Measurements from ENCODE around the gene SWI5.

Gene SWI5

GRCh38 chr9:128279088-128280073 is 3.3 kb downstream of the SWI5 start:
- DNase-seq (ENCODE audit: low read depth): peak; percentile 69

GRCh38 chr9:128280084-128280622 is 4.1 kb downstream of the SWI5 start:
- peak; percentile 91 for DNase-seq (ENCODE audit: low read depth)

- DNase-seq (ENCODE audit: low read depth): peak; percentile 52
Measured at GRCh38 chr9:128282500-128282899, 6.4 kb downstream of the SWI5 start.

GRCh38 chr9:128285033-128285784 is 9.1 kb downstream of the SWI5 start:
- no peak for DNase-seq (ENCODE audit: low read depth)

GRCh38 chr9:128286440-128286839 is 10.4 kb downstream of the SWI5 start:
- DNase-seq (ENCODE audit: low read depth): no peak

- DNase-seq (ENCODE audit: low read depth): no peak
Measured at GRCh38 chr9:128288273-128289004, 12.4 kb downstream of the SWI5 start.

GRCh38 chr9:128292009-128292408 is 15.9 kb downstream of the SWI5 start:
- DNase-seq (ENCODE audit: low read depth): no peak

GRCh38 chr9:128293091-128293490 is 17.0 kb downstream of the SWI5 start:
- no peak for DNase-seq (ENCODE audit: low read depth)

GRCh38 chr9:128294142-128294541 is 18.1 kb downstream of the SWI5 start:
- DNase-seq (ENCODE audit: low read depth): no peak

- DNase-seq (ENCODE audit: low read depth): peak; percentile 60
Measured at GRCh38 chr9:128296340-128297220, 20.5 kb downstream of the SWI5 start.

GRCh38 chr9:128297221-128297773 is 21.2 kb downstream of the SWI5 start:
- no peak for DNase-seq (ENCODE audit: low read depth)

GRCh38 chr9:128298535-128299482 is 22.7 kb downstream of the SWI5 start:
- no peak for DNase-seq (ENCODE audit: low read depth)

- no peak for DNase-seq (ENCODE audit: low read depth)
Measured at GRCh38 chr9:128304136-128304970, 28.3 kb downstream of the SWI5 start.

- peak; percentile 34 for DNase-seq (ENCODE audit: low read depth)
Measured at GRCh38 chr9:128304971-128305288, 28.9 kb downstream of the SWI5 start.

- DNase-seq (ENCODE audit: low read depth): no peak
Measured at GRCh38 chr9:128309551-128309950, 33.5 kb downstream of the SWI5 start.

GRCh38 chr9:128310461-128310860 is 34.4 kb downstream of the SWI5 start:
- no peak for DNase-seq (ENCODE audit: low read depth)

GRCh38 chr9:128314697-128315096 is 38.6 kb downstream of the SWI5 start:
- DNase-seq (ENCODE audit: low read depth): no peak

- DNase-seq (ENCODE audit: low read depth): no peak
Measured at GRCh38 chr9:128316421-128316820, 40.3 kb downstream of the SWI5 start.

- DNase-seq (ENCODE audit: low read depth): no peak
Measured at GRCh38 chr9:128317629-128318028, 41.6 kb downstream of the SWI5 start.

Data from amniotic epithelial cell (primary cell).